Activated CD8-positive, alpha-beta memory T cell treated with anti-CD3 and anti-CD28 coated beads for 1 hour (primary cell): Measurements from ENCODE around the gene PPP4R1.

Source experiments
- DNase-seq, 2 donors: peaks; one replicate each; pipeline ENCODE4 v3.0.0-alpha.2; 2020; ENCODE audit warnings: low read depth in 1 of 2; ENCODE audit errors: extremely low read depth in 1 of 2

PPP4R1 gene

DNA sequence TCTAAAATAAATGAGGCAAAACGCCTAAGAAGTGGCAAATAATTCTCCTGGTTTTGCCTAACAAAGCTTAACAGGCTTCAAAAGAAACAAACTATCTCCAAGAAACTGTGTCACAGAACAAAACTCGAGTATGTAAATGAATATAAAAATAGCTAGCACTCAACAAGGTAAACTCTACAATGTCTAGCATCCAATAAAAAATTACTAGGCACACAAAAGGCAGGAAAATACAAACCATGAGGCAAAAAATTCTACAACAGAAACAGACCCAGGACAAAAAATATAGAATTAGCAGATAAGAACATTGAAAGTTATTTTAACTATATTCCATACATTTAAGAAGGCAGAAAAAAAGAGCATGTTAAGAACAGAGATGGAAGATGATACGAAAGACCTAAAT, 16.8 kb downstream of the PPP4R1 start:
- no peak for DNase-seq

DNA sequence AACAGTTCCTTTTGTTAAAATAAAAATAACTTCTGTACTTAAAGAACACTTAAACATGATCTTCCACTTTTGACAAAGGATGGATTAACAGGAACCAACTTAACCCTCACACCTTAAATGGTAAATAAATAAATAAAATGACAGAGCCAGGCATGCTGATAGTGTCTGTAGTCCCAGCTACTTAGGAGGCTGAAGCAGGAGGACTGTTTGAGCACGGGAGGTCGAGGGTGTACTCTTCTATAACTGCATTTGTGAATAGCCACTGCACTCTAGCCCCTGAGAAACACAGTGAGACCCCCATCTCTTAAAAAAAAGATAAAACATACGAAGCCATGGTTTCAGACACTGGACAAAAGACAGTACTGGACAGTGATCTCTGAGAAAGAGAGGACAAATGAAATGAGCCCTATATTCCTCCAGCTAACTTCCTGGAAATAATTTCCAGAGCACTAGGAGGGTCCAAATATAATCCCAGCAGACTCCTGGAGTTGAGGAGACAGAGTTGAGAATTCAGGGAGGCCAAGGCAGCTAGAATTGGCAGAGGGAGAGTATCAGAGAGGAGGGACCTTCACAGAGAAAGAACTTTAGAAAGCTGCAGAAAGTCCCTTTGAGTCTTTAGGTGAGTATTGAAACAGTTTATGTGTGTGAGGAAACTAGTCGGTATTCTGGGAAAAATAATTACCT, 17.4 kb downstream of the PPP4R1 start:
- no peak for DNase-seq

DNA sequence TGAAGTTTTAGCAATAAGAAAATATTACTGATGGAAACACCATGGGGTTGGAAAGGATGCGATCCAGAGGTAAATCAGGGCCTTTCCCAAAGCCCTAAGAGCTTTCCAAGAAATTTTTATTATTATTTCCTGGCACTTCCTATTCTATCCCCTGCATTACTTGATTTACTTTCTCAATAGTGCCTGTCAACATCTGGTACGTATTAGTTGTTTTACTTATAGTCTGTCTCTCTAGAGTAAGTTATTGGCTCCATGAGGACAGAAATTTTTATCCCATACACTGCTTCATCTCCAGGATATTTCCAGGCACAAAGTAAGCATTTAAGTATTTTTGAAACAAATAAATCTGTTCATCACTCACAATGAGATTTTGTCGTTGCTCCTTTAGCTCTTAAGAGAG, 18.1 kb downstream of the PPP4R1 start:
- DNase-seq = no peak

DNA sequence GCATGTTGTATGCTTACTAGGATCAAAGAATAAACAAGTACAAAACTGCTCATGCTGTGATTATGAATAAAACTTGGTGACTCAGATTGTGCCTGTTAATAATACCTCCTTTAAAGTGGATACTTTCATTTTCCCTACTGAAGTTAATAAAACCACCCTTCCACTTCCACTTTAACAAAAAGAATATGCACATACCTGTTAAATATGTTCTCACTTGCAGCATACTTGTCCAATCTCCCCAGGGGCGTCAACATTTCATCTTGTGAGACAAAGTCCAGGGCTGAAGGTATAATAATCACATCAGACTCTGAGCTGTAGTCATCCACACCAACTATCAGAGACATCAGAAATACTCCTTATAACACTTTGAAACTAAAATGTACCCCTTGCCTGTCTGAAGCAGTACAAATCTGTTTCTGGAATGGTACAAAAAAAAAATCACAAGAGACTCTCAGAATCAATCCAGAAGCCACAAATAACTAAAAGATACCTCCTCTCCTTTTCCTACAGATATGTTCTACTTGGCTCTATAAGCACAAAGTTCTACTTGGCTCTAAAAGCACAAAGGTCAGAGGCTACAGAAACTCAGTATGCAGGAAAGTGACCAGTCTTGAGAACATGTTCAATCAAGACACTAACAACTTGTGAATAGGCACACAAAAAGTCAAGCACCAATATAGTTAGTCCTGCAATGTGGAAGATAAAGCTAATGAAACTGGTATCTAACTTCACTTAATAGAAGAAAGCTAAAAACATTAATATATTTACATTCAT, 19.3 kb downstream of the PPP4R1 start:
- no peak for DNase-seq

DNA sequence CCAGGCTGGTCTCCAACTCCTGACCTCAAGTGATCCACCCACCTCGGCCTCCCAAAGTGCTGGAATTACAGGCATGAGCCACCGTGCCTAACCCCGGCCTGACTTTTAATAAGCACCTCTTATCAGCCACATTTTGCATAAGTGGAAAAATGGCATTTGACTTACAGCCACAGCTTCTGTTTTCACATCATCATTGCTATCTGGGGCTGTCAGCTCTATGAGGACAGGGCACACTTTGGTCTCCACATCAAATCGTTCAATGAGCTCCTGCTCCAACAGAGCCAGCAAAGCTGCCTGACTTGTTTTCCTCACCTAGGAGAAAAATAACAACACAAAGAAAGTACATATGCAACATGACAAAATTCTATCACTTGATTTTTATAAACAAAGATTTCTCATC, 26.4 kb downstream of the PPP4R1 start:
- no peak for DNase-seq

DNA sequence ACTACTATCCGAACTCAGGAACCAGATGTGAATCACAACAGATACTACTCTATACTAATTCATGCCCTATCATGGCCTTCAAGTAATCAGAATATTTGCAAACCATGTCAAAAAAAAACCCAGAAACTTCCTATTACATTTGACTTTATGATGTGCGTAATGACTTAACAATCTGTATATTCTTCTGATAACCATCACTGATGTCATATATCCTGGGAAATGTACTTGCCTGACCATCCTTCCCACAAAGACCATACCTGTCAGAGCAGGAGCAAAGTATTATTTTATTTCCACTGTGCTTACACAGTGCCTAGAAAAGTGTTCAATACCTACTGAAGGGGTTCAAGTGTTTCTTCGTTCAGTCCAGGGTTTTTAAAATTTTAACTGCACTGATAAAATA, 27.5 kb downstream of the PPP4R1 start:
- DNase-seq = no peak

DNA sequence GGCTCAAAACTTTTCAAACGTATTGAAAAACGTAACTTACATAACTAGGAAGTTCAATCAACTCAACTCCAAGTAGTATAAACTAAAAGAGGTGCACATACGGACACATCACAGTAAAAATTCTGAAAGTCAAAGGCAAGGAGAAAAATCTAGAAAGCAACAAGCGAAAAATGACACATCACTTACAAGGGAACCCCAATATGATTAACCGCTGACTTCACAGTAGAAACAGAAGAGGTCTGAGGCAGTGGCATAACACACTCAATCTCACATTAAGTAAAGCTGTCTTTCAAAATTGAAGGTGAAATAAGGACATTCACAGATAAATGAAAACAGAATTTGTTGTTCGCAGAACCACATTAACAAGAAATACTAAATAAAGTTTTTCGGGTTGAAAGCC, 32.7 kb downstream of the PPP4R1 start:
- no peak for DNase-seq

DNA sequence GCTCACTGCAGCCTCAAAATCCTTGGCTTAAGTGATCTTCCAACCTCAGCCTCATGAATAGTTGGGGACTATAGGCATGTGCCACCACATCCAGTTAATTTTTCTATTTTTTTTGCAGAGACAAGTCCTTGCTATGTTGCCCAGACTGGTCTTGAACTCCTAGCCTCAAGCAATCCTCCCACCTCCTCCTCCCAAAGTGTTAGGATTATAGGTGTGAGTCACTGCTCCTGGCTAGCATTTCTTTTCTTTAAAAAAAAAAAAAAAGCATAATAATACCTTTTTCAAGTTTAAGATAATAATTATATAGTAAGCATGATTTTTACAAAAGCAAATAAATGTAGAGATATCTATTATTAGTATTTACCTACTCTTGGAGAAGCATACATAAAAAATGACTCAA, 36.1 kb downstream of the PPP4R1 start:
- DNase-seq = no peak

DNA sequence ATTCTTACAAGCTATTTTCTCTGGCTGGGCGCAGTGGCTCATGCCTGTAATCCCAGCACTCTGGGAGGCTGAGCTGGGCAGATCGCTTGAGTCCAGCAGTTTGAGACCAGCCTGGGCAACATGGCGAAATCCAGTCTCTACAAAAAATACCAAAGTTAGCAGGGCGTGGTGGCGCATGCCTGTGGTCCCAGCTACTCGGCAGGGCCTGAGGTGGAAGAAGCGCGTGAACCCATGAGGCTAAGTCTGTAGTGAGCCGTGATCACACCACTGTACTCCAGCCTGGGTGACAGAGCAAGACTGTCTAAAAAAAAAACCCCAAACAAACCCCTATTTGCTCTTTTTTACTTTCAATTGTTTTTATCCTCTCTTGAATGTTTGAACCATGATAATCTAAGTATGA, 37.0 kb downstream of the PPP4R1 start:
- no peak for DNase-seq

DNA sequence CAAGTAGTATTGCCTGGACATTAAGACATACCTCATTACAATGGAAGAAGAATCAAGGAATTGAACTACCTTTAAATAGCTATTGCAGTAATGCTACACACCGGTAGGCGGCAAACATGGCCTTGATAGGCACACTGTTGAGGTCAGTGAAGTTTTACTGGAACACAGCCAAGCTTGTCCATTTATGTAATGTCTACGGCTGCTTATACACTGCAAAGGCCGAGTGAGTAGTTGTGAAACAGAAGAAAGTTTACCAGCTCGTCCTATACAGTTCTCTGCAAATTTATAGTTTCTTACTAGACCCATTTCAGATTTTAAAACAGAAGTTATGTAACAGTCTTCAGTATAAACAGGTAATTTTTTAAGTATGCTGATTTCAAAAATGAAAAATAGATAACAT, 38.8 kb downstream of the PPP4R1 start:
- DNase-seq = no peak

DNA sequence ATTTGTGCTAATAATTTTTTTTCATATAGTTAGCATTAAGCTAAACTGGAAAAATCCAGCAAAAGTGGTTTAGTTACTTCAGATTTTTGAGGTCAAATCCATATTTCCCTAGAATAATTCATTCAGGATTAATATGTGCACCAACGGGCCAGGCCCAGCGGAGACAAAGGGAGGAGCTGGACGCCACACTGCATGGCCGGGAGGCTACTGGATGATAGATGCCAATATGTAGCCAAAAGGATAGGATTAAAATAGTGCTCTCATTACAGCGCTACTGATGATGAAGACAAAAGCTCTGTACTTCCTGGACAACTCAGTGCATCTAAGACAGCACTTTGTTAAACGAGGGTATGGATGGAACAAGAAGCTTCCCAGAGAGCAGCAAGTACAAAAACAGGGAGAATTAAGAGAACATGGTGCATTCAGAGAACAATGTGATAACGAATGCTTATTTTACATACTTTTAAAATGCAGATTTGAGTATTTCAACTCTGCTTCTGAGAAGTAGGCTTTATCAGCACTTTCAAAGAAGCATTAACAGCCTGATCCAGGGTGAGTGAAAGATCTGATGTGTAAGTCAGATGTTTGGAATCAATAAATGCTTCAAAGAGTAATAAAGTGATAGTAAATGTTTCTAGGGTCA, 39.8 kb downstream of the PPP4R1 start:
- no peak for DNase-seq

DNA sequence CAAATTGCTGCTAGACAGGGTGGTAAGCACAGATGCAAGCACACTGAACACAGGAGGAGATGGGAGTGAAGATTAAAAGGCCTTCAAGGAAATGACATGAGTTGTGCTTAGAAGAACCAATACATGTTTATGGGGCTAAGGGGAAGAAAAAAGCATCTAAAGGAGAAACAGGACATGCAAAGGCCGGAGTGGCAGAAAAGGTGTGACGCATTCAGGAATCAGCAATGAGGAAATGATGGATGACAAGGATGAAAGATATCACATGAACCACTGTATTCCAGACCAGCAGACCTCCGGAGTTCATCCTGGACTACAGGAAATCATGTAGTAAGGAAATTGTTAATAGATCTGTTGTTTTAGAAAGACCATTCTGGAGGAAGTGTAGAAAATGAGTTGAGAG, 42.8 kb downstream of the PPP4R1 start:
- DNase-seq = no peak

DNA sequence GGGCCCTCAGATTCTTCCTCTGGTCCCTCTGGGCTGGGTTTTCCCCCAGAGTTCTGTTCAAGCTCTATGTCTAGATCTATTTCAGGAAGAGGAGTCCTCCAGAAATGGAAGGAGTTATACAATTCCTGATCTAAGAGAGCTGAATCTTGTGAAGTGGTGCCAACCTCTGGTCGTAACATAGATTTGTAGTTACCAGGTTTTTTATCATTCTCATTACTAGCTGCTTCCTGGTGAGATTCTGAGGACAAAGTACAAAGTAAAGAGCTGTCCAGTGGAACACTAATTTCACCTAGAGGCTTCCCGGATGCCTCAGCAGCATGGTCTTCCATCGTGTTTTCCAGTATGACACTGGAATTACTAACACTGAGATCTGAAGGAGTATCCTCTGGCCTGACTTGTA, 44.1 kb downstream of the PPP4R1 start:
- DNase-seq = no peak

DNA sequence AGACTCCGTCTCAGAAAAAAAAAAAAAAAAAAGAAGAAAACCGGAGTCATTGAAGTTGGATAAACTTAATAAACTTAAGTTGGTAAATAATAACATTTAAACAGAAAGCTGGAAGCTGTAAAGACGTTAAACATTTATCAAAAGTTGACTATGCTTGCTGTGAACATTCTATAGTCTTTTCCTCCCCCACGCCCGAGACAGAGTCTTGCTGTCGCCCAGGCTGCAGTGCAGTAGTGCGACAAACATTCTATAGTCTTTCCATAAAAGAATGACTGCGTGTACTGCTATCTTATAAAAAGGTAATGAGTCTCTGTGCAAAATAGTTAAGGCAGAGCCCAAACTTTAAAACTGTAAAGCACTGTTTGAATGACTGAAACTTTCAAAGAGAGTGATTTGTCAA, 45.2 kb downstream of the PPP4R1 start:
- no peak for DNase-seq

DNA sequence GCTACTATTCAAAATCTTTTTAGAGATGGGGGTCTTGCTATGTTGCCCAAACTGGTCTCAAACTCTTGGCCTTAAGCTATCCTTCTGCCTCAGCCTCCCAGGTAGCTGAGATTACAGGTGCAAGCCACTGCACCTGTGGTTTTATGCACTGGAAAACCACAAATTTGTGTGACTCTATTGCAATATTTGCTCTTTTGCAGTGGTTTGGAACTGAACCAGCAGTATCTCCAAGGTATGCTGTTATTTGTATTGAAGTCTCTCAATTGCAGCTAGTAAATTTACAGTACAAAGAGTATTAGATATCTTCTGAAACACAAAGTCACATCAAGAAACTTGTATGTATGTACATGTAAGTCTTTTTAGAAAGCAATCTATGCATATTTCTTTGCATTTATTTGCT, 46.2 kb downstream of the PPP4R1 start:
- no peak for DNase-seq

DNA sequence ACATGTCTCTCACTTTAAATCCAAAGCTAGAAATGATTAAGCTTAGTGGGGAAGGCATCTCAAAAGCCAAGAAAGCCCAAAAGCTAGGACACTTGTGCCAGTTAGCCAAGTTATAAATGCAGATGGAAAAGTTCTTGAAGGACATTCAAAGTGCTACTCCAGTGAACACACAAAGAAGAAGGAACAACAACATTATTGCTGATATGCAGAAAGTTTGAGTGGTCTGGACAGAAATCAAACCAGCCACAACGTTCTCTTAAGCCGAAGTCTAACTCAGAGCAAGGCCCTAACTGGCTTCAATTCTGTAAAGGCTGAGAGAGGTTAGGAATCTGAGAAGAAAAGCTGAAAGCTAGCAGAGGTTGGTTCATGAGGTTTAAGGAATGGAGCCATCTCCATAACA, 49.0 kb downstream of the PPP4R1 start:
- DNase-seq = no peak

DNA sequence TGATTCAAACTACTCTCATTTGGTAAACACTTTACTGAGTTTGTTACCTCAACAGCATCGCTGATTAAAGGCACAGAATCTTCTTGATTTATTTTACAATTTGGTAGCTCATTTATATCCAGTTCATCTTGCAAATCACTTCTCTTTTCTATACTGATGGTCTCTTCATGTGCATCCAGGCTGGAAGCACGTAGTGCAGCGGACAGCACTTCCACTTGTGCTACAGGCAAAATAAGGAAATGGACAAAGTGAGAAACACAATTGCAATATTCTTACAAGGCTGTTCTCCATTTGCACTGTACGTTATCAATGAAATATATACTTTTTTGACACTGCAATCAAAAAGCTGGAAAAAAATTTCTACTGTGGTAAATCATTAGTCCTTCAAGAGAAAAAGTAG, 51.0 kb downstream of the PPP4R1 start:
- no peak for DNase-seq

DNA sequence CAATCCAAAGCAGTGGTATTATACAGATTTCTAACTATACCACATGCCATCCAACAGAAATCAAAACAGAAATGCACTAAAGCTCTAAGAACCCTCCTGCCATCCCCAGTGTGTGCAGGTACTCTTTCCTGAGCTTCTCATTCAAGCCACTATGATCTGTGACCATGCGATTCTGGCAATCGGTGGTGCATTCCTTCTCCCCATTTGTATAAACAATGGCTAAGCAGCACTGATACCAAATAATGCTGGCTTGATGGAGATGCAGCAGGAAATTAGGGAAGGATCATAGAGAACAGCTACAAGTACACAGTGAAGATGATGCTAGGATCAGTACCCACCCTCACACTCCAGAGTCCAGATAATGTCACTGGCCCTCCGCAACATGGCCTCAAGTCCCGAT, 51.8 kb downstream of the PPP4R1 start:
- no peak for DNase-seq

DNA sequence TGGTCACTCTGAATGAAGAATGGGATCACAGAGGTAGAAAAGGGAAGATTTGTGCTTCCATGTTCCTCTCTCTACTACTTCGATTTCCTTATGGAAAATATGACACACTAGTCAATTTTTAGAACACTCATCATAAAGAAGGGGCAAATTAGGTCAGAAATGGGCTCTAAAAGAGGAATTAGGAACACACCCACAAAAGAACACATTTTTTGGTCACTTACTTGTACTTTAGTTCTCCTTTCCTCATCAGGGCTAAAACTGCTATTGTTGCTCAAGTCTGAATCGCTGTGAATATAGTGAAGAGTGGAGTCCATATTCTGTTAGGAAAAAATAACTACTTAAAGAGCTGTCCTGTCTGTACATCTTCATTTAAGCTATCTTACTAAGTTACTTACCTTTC, 52.6 kb downstream of the PPP4R1 start:
- DNase-seq = no peak

DNA sequence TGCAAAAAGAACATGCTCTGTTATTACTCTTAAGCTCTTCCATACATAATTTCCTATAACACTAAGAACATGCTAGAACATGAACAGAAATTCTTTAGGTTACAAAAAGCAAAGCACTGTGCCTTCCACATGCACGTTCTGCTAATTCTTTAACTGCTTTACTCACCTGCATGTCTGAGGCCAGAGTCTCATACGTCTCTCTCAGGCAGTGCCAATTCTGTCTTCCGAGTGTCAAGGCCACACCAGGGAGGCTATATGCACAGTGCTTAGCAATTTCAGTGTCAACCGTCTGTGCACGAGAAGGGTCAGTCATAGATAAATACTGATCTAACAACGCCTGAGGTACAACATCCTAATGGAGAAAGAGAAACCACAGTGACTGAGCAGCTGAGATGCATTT, 55.1 kb downstream of the PPP4R1 start:
- DNase-seq = no peak

DNA sequence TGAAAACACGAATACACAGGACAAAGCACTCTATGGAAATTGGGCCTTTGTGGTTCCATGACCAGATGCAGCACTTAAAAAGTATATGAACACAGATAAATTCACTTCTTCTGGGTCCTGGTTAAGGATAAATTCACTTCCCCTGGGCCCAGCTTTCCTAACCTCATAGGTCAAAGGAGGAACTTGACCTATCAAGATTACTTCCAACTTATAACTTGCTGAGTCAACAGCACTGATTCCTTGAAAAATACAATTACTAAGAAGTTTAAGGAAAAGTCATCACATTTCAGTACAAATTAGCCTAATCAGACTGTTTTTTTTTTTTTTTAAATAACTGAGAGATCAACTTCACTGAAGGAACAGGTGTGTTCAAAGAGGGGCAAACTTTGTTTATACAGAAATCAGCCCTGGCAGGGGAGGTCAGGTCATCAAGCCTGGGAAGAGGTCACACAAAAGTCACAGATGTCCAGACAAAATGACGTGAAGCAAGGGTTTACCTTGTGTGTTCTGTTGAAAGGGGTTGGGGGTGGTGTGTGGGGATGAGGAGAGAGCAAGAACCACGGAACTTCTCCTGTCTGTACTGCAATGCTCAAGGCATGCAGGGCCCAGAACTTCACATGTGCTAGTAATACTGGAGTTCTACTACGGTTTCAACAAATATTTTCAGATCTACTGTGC, 55.8 kb downstream of the PPP4R1 start:
- DNase-seq = no peak
